HTERT RPE-1 (cell line): ENCODE results near the gene CSTPP1.
"Not testable (repeated sequence)": the region's sequence is repeated elsewhere in the genome, so short reads cannot be mapped to it uniquely, and the experiment has no call there.

Source experiments
- in situ Hi-C: fragments of 300-500 bp; cut with MboI; formaldehyde crosslinking; loops from 4 replicates; pipeline ENCODE4 v1.14.3; 2020; ENCODE audit warnings: low sequenced_read_pairs

Gene CSTPP1

GRCh38 chr11:47087801-47088200 is 151.2 kb downstream of the CSTPP1 start:
- in situ Hi-C loops = no loop called here

GRCh38 chr11:47093541-47093940 is 157.0 kb downstream of the CSTPP1 start:
- in situ Hi-C loops = no loop called here

GRCh38 chr11:47096871-47097270 is 160.3 kb downstream of the CSTPP1 start:
- in situ Hi-C loops = not testable (repeated sequence)

GRCh38 chr11:47098223-47098622 is 161.7 kb downstream of the CSTPP1 start:
- in situ Hi-C loops = not testable (repeated sequence)

GRCh38 chr11:47099214-47099917 is 162.8 kb downstream of the CSTPP1 start:
- in situ Hi-C loops = no loop called here

GRCh38 chr11:47099918-47100315 is 163.4 kb downstream of the CSTPP1 start:
- in situ Hi-C loops = no loop called here

GRCh38 chr11:47101406-47101805 is 164.8 kb downstream of the CSTPP1 start:
- in situ Hi-C loops = no loop called here

- in situ Hi-C loops = no loop called here
These were observed 167.8 kb downstream of the CSTPP1 start for GRCh38 chr11:47104261-47104950.

GRCh38 chr11:47105541-47105940 is 169.0 kb downstream of the CSTPP1 start:
- in situ Hi-C loops = no loop called here

GRCh38 chr11:47105974-47106373 is 169.4 kb downstream of the CSTPP1 start:
- in situ Hi-C loops = no loop called here

- in situ Hi-C loops = no loop called here
These were observed 170.3 kb downstream of the CSTPP1 start for GRCh38 chr11:47106798-47107411.

- in situ Hi-C loops = no loop called here
These were observed 171.2 kb downstream of the CSTPP1 start for GRCh38 chr11:47107744-47108143.

- in situ Hi-C loops = no loop called here
These were observed 171.7 kb downstream of the CSTPP1 start for GRCh38 chr11:47108214-47108613.

- in situ Hi-C loops = no loop called here
These were observed 172.6 kb downstream of the CSTPP1 start for GRCh38 chr11:47109051-47109726.

GRCh38 chr11:47109727-47110246 is 173.2 kb downstream of the CSTPP1 start:
- in situ Hi-C loops = no loop called here

GRCh38 chr11:47111318-47111804 is 174.8 kb downstream of the CSTPP1 start:
- in situ Hi-C loops = no loop called here

- in situ Hi-C loops = not testable (repeated sequence)
These were observed 176.4 kb downstream of the CSTPP1 start for GRCh38 chr11:47112941-47113340.

GRCh38 chr11:47118958-47119688 is 182.6 kb downstream of the CSTPP1 start:
- in situ Hi-C loops = not testable (repeated sequence)

- in situ Hi-C loops = no loop called here
These were observed 184.5 kb downstream of the CSTPP1 start for GRCh38 chr11:47121056-47121455.

GRCh38 chr11:47121731-47122130 is 185.2 kb downstream of the CSTPP1 start:
- in situ Hi-C loops = no loop called here
